ENCODE results near the gene SUSD3.

SUSD3 gene

DNA sequence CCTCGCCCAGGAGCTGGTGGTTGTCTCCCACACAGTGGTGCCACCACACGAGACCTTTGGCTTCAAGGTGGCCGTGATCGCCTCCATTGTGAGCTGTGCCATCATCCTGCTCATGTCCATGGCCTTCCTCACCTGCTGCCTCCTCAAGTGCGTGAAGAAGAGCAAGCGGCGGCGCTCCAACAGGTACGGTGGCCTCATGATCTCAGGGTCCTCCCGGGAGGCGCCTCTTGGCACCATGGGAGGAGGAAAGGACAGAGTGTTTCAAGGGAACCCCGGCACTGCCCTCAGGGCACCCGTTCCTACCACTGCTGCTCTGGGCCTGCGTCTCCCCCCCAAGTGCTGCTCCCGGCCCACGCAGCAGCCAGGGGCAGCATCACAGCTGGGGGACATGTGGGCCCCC is 19.3 kb downstream of the SUSD3 start:
- Histone ChIP-seq H3K4me1 (ENCODE audit: low read length) (no peaks in the 10 kb centered on the region), H3K27me3 (ENCODE audit: low read depth, low read length) (no peaks in the 10 kb centered on the region), H3K36me3 (replicated peaks; ENCODE audit: low read depth, low read length) (no peaks in the 10 kb centered on the region), H3K9ac (ENCODE audit: low read length) (no peak overlapping the region), H4K20me1 (ENCODE audit: insufficient read depth, low read length) (no peaks in the 10 kb centered on the region), H3K79me2 (ENCODE audit: low read length) (no peaks in the 10 kb centered on the region), H3K9me3 (ENCODE audit: insufficient read depth, low read length) (no peaks in the 10 kb centered on the region), H3K4me2 (ENCODE audit: low read length) (no peak overlapping the region), H3K27ac (ENCODE audit: low read length) (no peak overlapping the region), H3K4me3 (ENCODE audit: low read length) (no peak overlapping the region), H2AFZ (ENCODE audit: low read depth, low read length) (no peak overlapping the region)
- TF ChIP-seq, protein P1, sequence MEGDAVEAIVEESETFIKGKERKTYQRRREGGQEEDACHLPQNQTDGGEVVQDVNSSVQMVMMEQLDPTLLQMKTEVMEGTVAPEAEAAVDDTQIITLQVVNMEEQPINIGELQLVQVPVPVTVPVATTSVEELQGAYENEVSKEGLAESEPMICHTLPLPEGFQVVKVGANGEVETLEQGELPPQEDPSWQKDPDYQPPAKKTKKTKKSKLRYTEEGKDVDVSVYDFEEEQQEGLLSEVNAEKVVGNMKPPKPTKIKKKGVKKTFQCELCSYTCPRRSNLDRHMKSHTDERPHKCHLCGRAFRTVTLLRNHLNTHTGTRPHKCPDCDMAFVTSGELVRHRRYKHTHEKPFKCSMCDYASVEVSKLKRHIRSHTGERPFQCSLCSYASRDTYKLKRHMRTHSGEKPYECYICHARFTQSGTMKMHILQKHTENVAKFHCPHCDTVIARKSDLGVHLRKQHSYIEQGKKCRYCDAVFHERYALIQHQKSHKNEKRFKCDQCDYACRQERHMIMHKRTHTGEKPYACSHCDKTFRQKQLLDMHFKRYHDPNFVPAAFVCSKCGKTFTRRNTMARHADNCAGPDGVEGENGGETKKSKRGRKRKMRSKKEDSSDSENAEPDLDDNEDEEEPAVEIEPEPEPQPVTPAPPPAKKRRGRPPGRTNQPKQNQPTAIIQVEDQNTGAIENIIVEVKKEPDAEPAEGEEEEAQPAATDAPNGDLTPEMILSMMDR (IDR thresholded peaks at IDR 0.05; ENCODE audit: low read depth, low read length), result no peak
- TF ChIP-seq EZH2phosphoT487 (IDR thresholded peaks at IDR 0.05; ENCODE audit: low read depth), result no peak

DNA sequence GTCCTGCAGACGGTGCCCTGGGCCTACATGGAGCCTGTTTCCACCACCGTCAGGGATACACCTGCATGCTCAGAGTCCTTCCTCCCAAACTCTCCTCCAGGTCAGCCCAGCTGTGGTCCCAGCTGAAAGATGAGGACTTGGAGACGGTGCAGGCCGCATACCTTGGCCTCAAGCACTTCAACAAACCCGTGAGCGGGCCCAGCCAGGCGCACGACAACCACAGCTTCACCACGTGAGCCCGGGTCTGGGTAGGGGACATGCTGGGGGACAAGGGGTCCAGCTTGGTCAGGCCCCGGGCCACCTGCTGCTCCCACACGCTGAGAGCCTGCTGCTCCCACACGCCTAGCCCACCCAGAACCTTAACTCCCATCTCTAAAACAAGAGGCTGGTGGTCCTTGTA is 20.9 kb downstream of the SUSD3 start:
- Histone ChIP-seq H3K27ac (ENCODE audit: low read length) (no peak overlapping the region), H4K20me1 (ENCODE audit: insufficient read depth, low read length) (no peaks in the 10 kb centered on the region), H3K79me2 (ENCODE audit: low read length) (no peaks in the 10 kb centered on the region), H3K9ac (ENCODE audit: low read length) (no peak overlapping the region), H3K4me1 (ENCODE audit: low read length) (no peaks in the 10 kb centered on the region), H3K27me3 (ENCODE audit: low read depth, low read length) (no peaks in the 10 kb centered on the region), H3K4me3 (ENCODE audit: low read length) (no peak overlapping the region), H2AFZ (ENCODE audit: low read depth, low read length) (no peak overlapping the region), H3K36me3 (replicated peaks; ENCODE audit: low read depth, low read length) (no peaks in the 10 kb centered on the region), H3K9me3 (ENCODE audit: insufficient read depth, low read length) (no peaks in the 10 kb centered on the region), H3K4me2 (ENCODE audit: low read length) (no peak overlapping the region)
- TF ChIP-seq EZH2phosphoT487 (IDR thresholded peaks at IDR 0.05; ENCODE audit: low read depth), result no peak
- TF ChIP-seq, protein P1 (IDR thresholded peaks at IDR 0.05; ENCODE audit: low read depth, low read length), result no peak

DNA sequence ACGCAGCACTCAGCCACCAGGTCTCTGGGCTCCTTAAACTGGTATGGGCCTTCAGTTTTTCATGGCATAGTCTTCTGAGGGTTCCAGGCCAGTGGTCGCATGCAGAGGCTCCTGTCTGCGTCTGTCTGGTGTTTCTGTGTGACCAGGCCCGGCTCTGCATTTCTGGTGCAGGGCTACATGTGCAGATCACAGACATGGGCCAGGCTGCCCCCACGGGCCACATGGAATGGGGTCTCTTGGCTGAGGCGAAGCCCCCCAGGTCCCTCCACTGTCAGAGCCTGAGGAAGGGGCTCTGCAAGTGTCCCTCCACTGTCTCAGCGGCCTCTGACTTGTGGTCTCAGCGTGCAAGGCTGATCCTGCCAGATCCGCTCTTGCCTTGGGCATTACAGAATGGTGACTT is 21.9 kb downstream of the SUSD3 start:
- H2AFZ ChIP-seq (ENCODE audit: low read depth, low read length), result no peak overlapping the region
- H3K36me3 ChIP-seq (replicated peaks; ENCODE audit: low read depth, low read length), result peaks cover 4% of the 10 kb centered on the region
- TF ChIP-seq EZH2phosphoT487 (IDR thresholded peaks at IDR 0.05; ENCODE audit: low read depth), result no peak
- TF ChIP-seq, protein P1 (IDR thresholded peaks at IDR 0.05; ENCODE audit: low read depth, low read length), result no peak
- H4K20me1 ChIP-seq (ENCODE audit: insufficient read depth, low read length), result no peaks in the 10 kb centered on the region
- no peaks in the 10 kb centered on the region for H3K27me3 ChIP-seq (ENCODE audit: low read depth, low read length)
- no peak overlapping the region for H3K4me3 ChIP-seq (ENCODE audit: low read length)
- H3K79me2 ChIP-seq (ENCODE audit: low read length), result no peaks in the 10 kb centered on the region
- H3K9me3 ChIP-seq (ENCODE audit: insufficient read depth, low read length), result no peaks in the 10 kb centered on the region
- no peak overlapping the region for H3K27ac ChIP-seq (ENCODE audit: low read length)
- no peak overlapping the region for H3K9ac ChIP-seq (ENCODE audit: low read length)
- H3K4me1 ChIP-seq (ENCODE audit: low read length), result no peaks in the 10 kb centered on the region
- H3K4me2 ChIP-seq (ENCODE audit: low read length), result no peak overlapping the region

DNA sequence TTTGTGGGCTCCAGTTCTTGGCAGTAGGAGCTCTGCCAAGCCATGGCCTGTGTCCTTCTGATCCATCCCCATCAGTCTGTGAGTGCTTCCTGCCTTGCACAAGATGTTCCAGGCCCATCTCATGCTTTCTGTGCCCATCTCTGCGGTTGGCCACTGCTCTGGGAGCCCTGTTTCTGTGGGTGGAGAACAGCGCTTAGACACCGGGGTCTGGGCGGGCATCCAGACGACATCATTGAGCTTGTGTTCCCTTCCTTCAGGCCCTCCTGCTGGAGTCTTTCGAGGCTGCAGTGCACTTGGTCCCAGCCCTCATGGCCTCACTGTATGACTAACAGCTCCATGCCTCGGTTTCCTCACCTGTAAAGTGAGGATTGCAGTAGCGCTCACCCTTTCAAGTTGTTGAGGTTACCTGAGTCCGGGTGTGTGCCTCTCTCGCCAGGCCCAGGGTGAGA is 22.6 kb downstream of the SUSD3 start:
- no peak for TF ChIP-seq EZH2phosphoT487 (IDR thresholded peaks at IDR 0.05; ENCODE audit: low read depth)
- TF ChIP-seq, protein P1 (IDR thresholded peaks at IDR 0.05; ENCODE audit: low read depth, low read length), result no peak
- Histone ChIP-seq H4K20me1 (ENCODE audit: insufficient read depth, low read length) (no peaks in the 10 kb centered on the region), H3K9ac (ENCODE audit: low read length) (no peak overlapping the region), H2AFZ (ENCODE audit: low read depth, low read length) (no peak overlapping the region), H3K27ac (ENCODE audit: low read length) (no peak overlapping the region), H3K79me2 (ENCODE audit: low read length) (no peaks in the 10 kb centered on the region), H3K4me1 (ENCODE audit: low read length) (no peaks in the 10 kb centered on the region), H3K4me2 (ENCODE audit: low read length) (no peak overlapping the region), H3K4me3 (ENCODE audit: low read length) (no peak overlapping the region), H3K9me3 (ENCODE audit: insufficient read depth, low read length) (no peaks in the 10 kb centered on the region), H3K36me3 (replicated peaks; ENCODE audit: low read depth, low read length) (peaks cover 9% of the 10 kb centered on the region), H3K27me3 (ENCODE audit: low read depth, low read length) (no peaks in the 10 kb centered on the region)
